SJSA1 (cell line): ENCODE measurements around the gene SV2A. TPM values are rescaled to one million over a fixed set of nuclear protein-coding genes. Genes with fewer than 3 reads are reported as not detected.
"Not testable (repeated sequence)": the region's sequence is repeated elsewhere in the genome, so short reads cannot be mapped to it uniquely, and the experiment has no call there.

Experiments used
- DNase-seq, 2 experiments: peaks; one replicate each; pipeline ENCODE4 v3.0.0-alpha.2; 2015 to 2020; ENCODE audit warnings: low spot score in 2 of 2, low read depth in 1 of 2
- H3K27ac ChIP-seq: fragments of 250-450 bp; sonication (Bioruptor Pico); 2 replicates; pipeline ENCODE4 v1.5.1; 2020; ENCODE audit warnings: mild to moderate bottlenecking, moderate library complexity
- H3K27me3 ChIP-seq: fragments of 250-450 bp; sonication (Bioruptor Pico); replicated peaks from 2 replicates; pipeline ENCODE4 v1.5.1; 2020; ENCODE audit warnings: mild to moderate bottlenecking, moderate library complexity
- H3K36me3 ChIP-seq: fragments of 250-450 bp; sonication (Bioruptor Pico); 2 replicates; pipeline ENCODE4 v1.5.1; 2020; ENCODE audit warnings: mild to moderate bottlenecking
- H3K4me1 ChIP-seq: fragments of 250-450 bp; sonication (Bioruptor Pico); replicated peaks from 2 replicates; pipeline ENCODE4 v1.6.1; 2021; ENCODE audit warnings: mild to moderate bottlenecking
- H3K4me3 ChIP-seq: fragments of 250-450 bp; sonication (Bioruptor Pico); 2 replicates; pipeline ENCODE4 v1.5.1; 2020; ENCODE audit warnings: mild to moderate bottlenecking
- H3K9me3 ChIP-seq: fragments of 250-450 bp; sonication (Bioruptor Pico); replicated peaks from 2 replicates; pipeline ENCODE4 v1.5.1; 2020; ENCODE audit warnings: mild to moderate bottlenecking
- total RNA-seq: library from RNA; depleted of rRNA; stranded (reverse); fragments of >200 nt; shearing (Covaris generic); gene quantifications from 2 replicates; pipeline ENCODE4 v1.2.3, GENCODE V29; 2014; rRNA removed

SV2A gene
- total RNA-seq, 1 experiment from 2014 or later, result 17.8 TPM

GRCh38 chr1:149861497-149862054, 56.1 kb downstream of the SV2A start:
- DNase-seq, H3K27ac ChIP-seq, H3K4me1 ChIP-seq, H3K36me3 ChIP-seq, H3K27me3 ChIP-seq, H3K9me3 ChIP-seq, H3K4me3 ChIP-seq: not testable (repeated sequence)

- not testable (repeated sequence) for DNase-seq, H3K4me1 ChIP-seq, H3K4me3 ChIP-seq, H3K27me3 ChIP-seq, H3K36me3 ChIP-seq, H3K9me3 ChIP-seq, H3K27ac ChIP-seq
Measured at GRCh38 chr1:149860684-149861496, 56.8 kb downstream of the SV2A start.

- not testable (repeated sequence) for H3K9me3 ChIP-seq, DNase-seq, H3K4me1 ChIP-seq, H3K27ac ChIP-seq, H3K4me3 ChIP-seq, H3K27me3 ChIP-seq, H3K36me3 ChIP-seq
Measured at GRCh38 chr1:149860271-149860670, 57.4 kb downstream of the SV2A start.

Other genes with a start within 250 kb of the SV2A start
- gene FCGR1A, start 135.2 kb downstream of the SV2A start, total RNA-seq, result not detected in 2 replicates
- gene BOLA1, start 18.3 kb downstream of the SV2A start, total RNA-seq, result 9.8 and 12.3 TPM in 2 replicates
- gene SF3B4, start 10.0 kb upstream of the SV2A start, total RNA-seq, result 5.7 and 16.4 TPM in 2 replicates
- 2.1 and 6.4 TPM in 2 replicates for gene MTMR11, start 19.0 kb upstream of the SV2A start, total RNA-seq
- 14.2 and 27.2 TPM in 2 replicates for gene OTUD7B, start 92.9 kb upstream of the SV2A start, total RNA-seq
- 52.6 and 54.8 TPM in 2 replicates for gene VPS45, start 149.9 kb upstream of the SV2A start, total RNA-seq
- 76.2 and 90.1 TPM in 2 replicates for gene PLEKHO1, start 232.1 kb upstream of the SV2A start, total RNA-seq